Ecto neural progenitor cell (in vitro differentiated cells): ENCODE data around the gene CDCA4.
"Not testable (repeated sequence)": the region's sequence is repeated elsewhere in the genome, so short reads cannot be mapped to it uniquely, and the experiment has no call there.

Experiments used
- DNase-seq: peaks from one replicate; pipeline ENCODE4 v3.0.0-alpha.2; 2018; ENCODE audit warnings: low spot score

The CDCA4 gene

DNA sequence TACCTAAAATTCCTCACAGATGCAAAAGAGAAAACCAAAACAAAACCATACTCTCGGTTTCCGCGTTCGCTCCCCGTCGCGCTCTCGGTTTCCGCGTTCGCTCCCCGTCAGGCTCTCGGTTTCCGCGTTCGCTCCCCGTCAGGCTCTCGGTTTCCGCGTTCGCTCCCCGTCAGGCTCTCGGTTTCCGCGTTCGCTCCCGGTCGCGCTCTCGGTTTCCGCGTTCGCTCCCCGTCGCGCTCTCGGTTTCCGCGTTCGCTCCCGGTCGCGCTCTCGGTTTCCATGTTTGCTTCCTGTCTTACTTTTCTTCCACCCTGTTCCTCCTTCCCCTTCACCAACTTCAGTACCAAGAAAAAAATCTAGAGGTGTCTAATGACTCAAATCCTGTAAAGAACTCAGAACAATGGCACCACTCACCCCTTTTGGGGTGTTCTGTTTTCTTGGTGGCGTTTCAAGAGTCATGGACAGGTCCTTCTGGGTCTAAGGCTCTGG is 12.6 kb upstream of the CDCA4 start:
- DNase-seq, result not testable (repeated sequence)

DNA sequence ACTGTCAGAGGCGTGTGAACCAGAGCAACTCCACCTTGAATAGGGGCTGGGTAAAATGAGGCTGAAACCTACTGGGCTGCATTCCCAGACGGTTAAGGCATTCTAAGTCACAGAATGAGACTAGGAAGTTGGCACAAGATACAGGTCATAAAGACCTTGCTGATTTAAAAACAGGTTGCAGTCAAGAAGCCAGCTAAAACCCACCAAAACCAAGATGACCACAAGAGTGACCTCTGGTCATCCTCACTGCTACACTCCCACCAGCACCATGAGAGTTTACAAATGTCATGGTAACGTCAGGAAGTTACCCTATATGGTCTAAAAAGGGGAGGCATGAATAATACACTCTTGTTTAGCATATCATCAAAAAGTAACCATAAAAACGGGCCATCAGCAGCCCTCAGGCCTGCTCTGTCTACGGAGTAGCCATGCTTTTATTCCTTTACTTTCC is 11.6 kb upstream of the CDCA4 start:
- DNase-seq, result not testable (repeated sequence)

- no peak for DNase-seq
These were observed 10.0 kb upstream of the CDCA4 start for GRCh38 chr14:105030836-105031396.

- DNase-seq, result no peak
These were observed 9.3 kb upstream of the CDCA4 start for GRCh38 chr14:105030194-105030593.

GRCh38 chr14:105029402-105029801 is 8.5 kb upstream of the CDCA4 start:
- DNase-seq, result no peak

GRCh38 chr14:105028251-105028927 is 7.5 kb upstream of the CDCA4 start:
- DNase-seq, result no peak

GRCh38 chr14:105027718-105028117 is 6.8 kb upstream of the CDCA4 start:
- DNase-seq, result not testable (repeated sequence)

GRCh38 chr14:105026802-105027563 is 6.1 kb upstream of the CDCA4 start:
- DNase-seq, result no peak

DNA sequence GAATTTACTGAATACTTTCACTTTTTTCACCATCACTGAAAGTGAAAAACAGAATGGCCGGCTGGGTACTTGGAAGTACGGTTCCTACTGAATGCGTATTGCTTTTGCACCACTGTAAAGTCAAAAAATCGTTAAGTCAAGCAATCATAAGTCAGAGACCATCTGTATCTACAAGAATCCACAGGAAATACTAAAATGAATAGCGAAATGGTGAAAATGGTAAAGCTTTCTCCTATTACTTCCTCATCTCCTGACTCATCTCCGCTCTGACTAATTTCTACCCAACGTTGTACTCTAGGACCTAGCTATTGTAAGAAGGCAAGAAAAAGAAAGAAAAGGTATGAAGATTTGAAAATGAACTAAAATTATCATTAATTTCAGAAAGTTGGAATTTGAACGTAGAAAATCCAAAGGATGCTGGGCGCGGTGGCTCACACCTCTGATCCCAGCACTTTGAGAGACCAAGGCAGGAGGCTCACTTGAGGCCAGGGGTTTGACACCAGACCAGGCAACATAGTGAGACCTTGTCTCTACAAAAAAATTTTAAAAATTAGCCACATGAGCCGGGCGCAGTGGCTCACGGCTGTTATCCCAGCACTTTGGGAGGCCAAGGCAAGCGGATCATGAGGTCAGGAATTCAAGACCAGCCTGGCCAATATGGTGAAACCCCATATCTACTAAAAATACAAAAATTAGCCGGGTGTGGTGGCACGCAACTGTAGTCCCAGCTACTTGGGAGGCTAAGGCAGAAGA is 5.3 kb upstream of the CDCA4 start:
- no peak for DNase-seq

DNA sequence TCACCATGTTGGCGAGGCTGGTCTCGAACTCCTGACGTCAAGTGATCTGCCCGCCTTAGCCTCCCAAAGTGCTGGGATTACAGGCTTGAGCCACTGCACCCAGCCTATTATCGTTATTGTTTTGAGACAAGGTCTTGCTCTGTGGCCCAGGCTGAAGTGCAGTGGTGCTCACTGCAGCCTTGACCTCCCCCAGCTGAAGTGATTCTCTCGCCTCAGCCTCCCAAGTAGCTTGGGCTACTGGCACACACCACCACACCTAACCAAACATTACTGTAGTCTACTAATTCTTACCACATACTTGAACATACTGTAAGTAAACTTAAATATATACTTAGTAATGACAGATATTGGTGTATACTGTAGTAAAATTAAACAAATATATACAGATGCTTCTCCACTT is 4.5 kb upstream of the CDCA4 start:
- DNase-seq, result no peak

DNA sequence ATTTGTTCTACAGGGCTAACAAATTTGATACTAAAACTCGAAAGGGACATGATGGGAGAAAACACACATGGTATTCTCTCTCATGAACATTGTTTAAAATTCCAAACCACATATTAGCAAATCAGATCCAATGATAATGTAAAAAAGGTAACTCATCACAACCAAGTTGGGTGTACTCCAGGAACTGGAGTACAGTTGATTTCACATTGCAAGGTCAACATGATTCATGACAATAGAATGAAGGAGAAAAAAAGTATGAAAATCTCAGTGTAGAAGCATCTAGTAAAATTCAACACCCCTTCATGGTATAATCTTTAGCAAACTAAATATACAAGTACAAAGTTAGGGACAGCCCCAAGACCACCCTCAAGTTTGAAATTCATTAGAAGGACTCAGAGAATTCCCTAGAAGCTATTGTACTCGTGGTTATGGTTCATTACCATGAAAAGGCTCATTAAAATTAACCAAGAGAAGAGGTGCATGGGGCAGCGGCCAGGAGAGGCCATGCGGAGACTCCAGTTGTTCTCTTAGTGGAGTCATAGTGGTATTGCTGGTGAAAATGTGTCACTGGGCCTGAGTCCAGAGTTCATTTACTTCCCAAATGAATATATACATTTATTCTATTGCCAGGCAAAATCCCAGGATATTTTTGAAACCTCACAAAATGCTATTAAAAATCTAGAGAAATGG is 3.1 kb upstream of the CDCA4 start:
- DNase-seq, result no peak

DNA sequence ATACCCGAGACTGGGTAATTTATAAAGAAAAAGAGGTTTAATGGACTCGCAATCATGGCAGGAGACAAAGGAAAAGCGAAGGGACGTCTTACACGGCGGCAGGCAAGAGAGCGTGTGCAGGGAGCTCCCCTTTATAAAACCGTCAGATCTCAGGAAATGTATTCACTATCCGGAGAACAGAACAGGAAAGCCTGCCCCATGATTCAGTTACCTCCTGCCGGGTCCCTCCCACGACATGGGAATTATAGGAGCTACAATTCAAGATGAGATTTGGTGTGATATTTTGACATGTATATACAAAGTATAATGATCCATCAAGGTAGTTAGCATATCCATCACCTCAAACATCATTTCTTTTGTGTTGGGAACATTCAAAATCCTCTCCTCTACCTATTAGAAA is 2.3 kb upstream of the CDCA4 start:
- DNase-seq, result no peak

DNA sequence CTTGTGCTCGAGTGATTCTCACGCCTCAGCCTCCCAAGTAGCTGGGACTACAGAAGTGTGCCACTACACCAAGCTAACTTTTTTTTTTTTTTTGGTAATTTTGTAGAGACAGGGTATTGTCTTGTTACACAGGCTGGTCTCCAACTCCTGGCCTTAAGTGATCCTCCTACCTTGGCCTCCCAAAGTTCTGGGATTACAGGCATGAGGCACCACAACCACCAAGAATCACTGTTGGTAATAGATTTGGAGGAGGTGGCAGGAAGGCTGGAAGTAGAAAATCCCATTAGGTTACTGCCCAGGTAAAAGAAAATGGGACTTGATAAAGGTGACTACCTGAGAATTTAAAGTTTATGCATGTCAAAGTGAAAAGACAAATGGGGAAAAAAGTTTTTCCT is 1.4 kb upstream of the CDCA4 start:
- no peak for DNase-seq

GRCh38 chr14:105021656-105022275 is 883 bp upstream of the CDCA4 start:
- DNase-seq, result peak; percentile 74

DNA sequence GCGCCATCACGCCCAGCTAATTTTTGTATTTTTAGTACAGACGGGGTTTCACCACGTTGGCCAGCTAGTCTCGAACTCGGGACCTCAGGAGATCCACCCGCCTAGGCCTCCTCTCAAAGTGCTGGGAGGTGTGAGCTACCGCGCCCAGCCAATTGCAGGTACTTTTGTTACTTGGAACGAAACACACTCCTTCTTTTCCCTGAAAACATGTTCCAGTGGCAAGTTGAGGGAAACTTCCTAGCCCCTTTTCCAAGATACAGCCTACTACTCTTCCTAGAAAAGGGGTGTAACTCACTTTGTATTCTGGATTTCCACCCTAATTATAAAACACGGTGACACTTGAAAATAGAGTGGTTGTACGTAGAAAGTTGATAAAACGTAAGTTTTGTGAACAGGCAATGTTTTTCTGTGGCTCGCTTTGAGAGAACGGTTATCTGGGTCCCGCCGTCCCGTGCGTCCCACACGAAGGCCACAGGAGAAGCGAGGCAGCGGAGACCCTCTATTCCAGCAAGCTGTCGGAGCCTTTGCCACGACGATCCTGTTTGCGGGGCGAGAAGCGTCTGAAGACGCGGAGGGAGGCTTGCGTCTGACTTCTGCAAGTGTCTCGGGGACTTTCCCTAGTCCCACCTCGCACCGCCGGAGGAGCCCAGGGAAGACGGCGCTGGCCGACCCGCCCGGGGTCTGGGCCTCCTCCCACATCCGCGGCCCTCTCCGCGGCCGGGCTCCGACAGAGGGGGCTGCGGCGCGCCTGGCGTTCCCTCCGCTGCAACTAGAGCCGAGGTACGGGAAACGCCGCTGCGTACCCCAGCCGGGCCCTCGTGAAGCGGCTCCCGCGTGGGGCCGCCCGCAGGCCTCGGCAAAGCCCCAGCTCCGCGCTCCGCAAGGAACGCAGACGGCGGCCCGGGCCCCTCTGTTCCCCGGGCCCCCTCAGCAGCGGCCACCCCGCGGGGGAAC is 745 bp downstream of the CDCA4 start:
- DNase-seq, result peak; percentile 64

DNA sequence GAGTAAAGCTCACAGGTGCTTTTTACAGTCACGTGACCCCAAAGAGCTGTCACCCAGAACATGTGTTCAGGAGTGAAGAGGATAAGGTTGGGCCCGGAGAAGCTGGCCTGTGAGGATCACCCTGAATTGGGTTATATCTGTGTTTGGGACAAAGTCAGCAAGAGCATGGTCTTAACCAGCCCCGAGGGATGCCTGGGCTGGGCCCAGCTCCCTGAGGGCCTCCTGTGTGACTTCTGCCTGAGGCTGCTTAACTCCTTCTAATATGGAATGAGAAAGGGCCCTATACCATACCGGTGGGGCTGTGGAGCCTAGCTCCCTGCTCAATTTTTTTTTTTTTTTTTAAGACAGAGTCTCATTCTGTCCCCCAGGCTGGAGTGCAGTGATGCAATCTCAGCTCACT is 2.5 kb downstream of the CDCA4 start:
- no peak for DNase-seq

DNA sequence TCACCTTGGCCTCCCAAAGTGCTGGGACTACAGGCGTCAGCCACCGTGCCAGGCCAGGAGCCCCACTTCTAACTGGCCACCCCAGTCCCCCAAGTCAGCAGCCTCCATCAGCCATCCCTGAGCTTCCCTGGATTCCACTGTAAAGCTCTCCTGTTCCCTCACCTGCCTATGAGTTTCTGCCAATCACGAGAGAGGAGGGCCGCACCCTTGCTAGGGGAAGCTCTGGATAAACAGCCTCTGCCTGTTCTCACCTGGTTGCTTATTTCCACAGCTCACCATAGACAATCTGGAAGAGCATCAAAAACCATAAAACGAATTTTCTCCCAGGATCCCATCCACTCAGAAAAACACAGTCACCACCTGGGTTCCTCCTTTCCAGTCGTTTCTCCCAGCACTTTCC is 5.0 kb downstream of the CDCA4 start:
- no peak for DNase-seq

DNA sequence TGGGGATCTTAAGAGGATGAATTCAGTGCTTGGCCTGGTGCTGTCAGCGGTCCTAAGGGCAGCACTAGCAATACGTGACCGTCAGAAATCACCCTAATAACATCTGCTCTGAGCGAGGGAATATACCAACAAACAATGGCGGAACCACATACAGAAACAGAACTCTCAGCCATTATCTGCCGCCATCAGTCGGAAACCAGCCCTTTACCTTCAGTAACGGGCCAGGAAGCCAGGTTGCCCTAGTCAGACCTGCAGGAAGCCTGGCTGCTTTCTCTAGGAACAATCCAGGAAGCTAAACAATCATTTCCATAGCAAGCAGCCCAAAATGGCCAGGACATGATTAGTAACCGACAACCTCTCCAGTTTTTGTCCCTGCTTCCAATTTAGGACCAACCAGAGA is 5.6 kb downstream of the CDCA4 start:
- no peak for DNase-seq

DNA sequence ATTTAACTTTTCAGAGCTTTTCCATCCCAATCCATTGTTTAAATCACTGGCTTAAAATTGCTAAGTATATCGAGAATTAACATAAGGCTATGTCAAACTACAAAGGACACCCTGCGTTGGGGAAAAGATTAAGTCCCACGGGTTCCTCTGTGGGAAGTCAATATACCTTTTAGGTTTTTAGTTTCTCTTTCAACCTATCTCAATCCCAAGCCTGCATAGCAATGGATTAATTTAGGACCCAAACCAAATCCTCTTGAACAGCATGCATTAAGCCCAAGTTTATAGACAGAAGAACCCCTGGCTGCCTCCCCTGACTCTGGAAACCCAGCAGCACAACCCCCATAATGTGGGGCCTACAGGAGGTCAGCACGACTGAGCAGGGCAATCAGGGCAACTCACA is 6.3 kb downstream of the CDCA4 start:
- no peak for DNase-seq

DNA sequence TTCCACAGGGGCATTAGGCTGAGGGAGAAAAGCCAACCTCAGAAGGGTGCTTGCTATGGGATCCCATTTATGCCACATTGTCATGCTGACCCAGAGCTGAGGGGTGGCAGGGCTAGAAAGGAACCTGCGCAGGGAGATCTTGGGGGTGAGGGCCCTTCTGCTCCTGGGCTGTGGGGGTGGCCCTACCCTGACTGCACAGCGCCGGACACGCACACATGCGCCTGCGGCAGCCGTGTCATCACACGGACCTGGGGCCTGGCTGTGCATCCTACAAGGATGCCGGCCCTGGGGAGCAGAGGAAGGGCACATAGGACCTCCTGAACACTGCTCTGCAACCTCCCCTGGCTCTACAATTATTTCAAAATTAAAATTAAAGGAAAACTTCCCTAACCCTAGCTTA is 6.9 kb downstream of the CDCA4 start:
- no peak for DNase-seq
